HEK293 (cell line): Measurements from ENCODE around the gene MTCH2.

Experiments
- ATF2 ChIP-seq: fragments of 450-650 bp; formaldehyde crosslinking; IDR thresholded peaks from 2 replicates; pipeline ENCODE4 v1.5.1; 2016; ENCODE audit warnings: missing biosample characterization, missing genetic modification characterization, low read depth
- CTCF ChIP-seq: fragments of 450-650 bp; formaldehyde crosslinking; IDR thresholded peaks from 2 replicates; pipeline ENCODE4 v1.5.1; 2016; ENCODE audit warnings: missing biosample characterization, missing genetic modification characterization
- KLF9 ChIP-seq: fragments of 450-650 bp; formaldehyde crosslinking; IDR thresholded peaks from 2 replicates; pipeline ENCODE4 v1.5.1; 2016; ENCODE audit warnings: missing biosample characterization, missing genetic modification characterization, low read depth
- REPIN1 ChIP-seq: fragments of 450-650 bp; formaldehyde crosslinking; IDR thresholded peaks from 2 replicates; pipeline ENCODE4 v1.5.1; 2017; ENCODE audit warnings: missing biosample characterization, missing genetic modification characterization, low read depth
- REST ChIP-seq: fragments of 450-650 bp; formaldehyde crosslinking; IDR thresholded peaks from 2 replicates; pipeline ENCODE4 v1.5.1; 2016; ENCODE audit warnings: missing biosample characterization, missing genetic modification characterization
- SCRT1 ChIP-seq: fragments of 450-650 bp; formaldehyde crosslinking; IDR thresholded peaks from 2 replicates; pipeline ENCODE4 v1.5.1; 2016; ENCODE audit warnings: missing biosample characterization, missing genetic modification characterization, borderline replicate concordance
- YY1 ChIP-seq: fragments of 450-650 bp; formaldehyde crosslinking; IDR thresholded peaks from 2 replicates; pipeline ENCODE4 v1.5.1; 2018; ENCODE audit warnings: missing biosample characterization, missing genetic modification characterization
- ZBTB7A ChIP-seq: fragments of 450-650 bp; formaldehyde crosslinking; IDR thresholded peaks from 2 replicates; pipeline ENCODE4 v1.5.1; 2016; ENCODE audit warnings: low read depth, missing biosample characterization, missing genetic modification characterization
- ZNF266 ChIP-seq: fragments of 450-650 bp; formaldehyde crosslinking; IDR thresholded peaks from 2 replicates; pipeline ENCODE4 v1.5.1; 2016; ENCODE audit warnings: missing biosample characterization, missing genetic modification characterization, low read depth
- ZNF626 ChIP-seq: fragments of 450-650 bp; sonication (Bioruptor Pico); formaldehyde crosslinking; IDR thresholded peaks from 2 replicates; pipeline ENCODE4 v1.5.1; 2018; ENCODE audit warnings: missing biosample characterization, missing genetic modification characterization, inconsistent platforms
- ZNF639 ChIP-seq: fragments of 450-650 bp; formaldehyde crosslinking; IDR thresholded peaks from 2 replicates; pipeline ENCODE4 v1.5.1; 2016; ENCODE audit warnings: missing biosample characterization, missing genetic modification characterization
- ZNF704 ChIP-seq: fragments of 450-650 bp; formaldehyde crosslinking; IDR thresholded peaks from 2 replicates; pipeline ENCODE4 v1.5.1; 2016; ENCODE audit warnings: missing biosample characterization, missing genetic modification characterization
- ZNF747 ChIP-seq: fragments of 450-650 bp; formaldehyde crosslinking; IDR thresholded peaks from 2 replicates; pipeline ENCODE4 v1.5.1; 2016; ENCODE audit warnings: missing biosample characterization, missing genetic modification characterization
- ZNF837 ChIP-seq: fragments of 450-650 bp; formaldehyde crosslinking; IDR thresholded peaks from 2 replicates; pipeline ENCODE4 v1.5.1; 2016; ENCODE audit warnings: missing biosample characterization, missing genetic modification characterization

- TF ChIP-seq ZNF837 (tag by site-specific recombination) = no peak
- no peak for TF ChIP-seq CTCF
- TF ChIP-seq ZBTB7A (tag by site-specific recombination) = no peak
- no peak for TF ChIP-seq YY1 (tag by site-specific recombination)
- no peak for TF ChIP-seq ATF2 (tag by site-specific recombination)
- no peak for TF ChIP-seq ZNF747 (tag by site-specific recombination)
- TF ChIP-seq ZNF639 (tag by site-specific recombination) = no peak
- TF ChIP-seq REST (tag by site-specific recombination) = no peak
- no peak for TF ChIP-seq REPIN1 (tag by site-specific recombination)
- no peak for TF ChIP-seq SCRT1 (tag by site-specific recombination)
- TF ChIP-seq KLF9 (tag by site-specific recombination) = no peak
- no peak for TF ChIP-seq ZNF704 (tag by site-specific recombination)
- TF ChIP-seq ZNF266 (tag by site-specific recombination) = no peak
- no peak for TF ChIP-seq ZNF626 (tag by site-specific recombination)
Observed at GRCh38 chr11:47577460-47578041, 64.8 kb downstream of the MTCH2 start.
